Measurements from ENCODE around the gene CHST3.

Gene CHST3

DNA sequence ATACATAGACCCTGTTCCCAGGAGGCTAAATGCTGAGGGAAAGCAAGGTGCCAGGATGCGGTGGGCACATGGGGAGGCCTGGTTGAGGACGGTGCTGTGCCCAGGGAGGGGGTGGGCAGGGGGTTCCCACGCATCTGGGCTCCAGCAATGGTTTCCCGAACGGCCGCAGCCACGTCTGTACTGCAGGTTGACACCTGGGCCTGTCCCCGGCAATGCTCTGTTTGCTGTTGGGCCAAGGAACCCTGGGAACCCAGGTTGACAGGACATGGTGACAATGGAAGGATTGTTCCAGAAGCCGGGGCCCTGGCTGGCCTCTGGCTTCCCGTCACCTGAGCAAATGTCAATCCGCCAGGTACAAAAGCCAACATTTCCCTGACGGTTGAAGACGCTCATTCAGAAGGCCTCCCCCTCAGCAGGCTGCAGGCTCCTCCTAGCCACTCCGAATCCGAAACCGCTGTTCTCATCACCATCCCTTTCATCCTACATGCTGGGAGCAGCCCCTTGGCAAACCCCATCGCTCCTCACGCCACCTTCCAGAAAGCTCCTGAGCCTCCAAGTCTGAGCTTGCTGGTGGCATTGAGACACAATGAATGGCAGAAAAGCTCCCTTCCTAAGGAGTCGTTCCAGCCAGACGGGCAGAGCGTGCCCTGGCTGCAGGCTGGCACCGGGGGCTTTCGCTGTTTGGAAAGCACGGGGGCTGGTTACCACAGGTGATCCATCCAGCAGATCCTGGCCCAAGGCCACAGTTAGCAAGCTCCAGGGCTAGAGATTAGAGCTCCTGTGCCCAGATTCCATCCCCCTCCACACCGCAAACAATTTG is 92.9 kb downstream of the CHST3 start:
- H3K4me1 ChIP-seq (ENCODE audit: control insufficient read depth, insufficient read depth, low read length): no peaks in the 10 kb centered on the region
- H3K9ac ChIP-seq (ENCODE audit: low read length): no peak overlapping the region
- H3K4me3 ChIP-seq (ENCODE audit: low read length): no peak overlapping the region
- H3K27me3 ChIP-seq (ENCODE audit: control insufficient read depth, insufficient read depth, low read length): no peaks in the 10 kb centered on the region
- no peak overlapping the region for H3K27ac ChIP-seq (ENCODE audit: low read depth, low read length)
- no peaks in the 10 kb centered on the region for H3K36me3 ChIP-seq (ENCODE audit: control insufficient read depth, insufficient read depth, low read length)

GRCh38 chr10:72058347-72058898 is 94.2 kb downstream of the CHST3 start:
- Histone ChIP-seq H3K4me3 (ENCODE audit: low read length) (no peak overlapping the region), H3K4me1 (ENCODE audit: control insufficient read depth, insufficient read depth, low read length) (no peaks in the 10 kb centered on the region), H3K9ac (ENCODE audit: low read length) (no peak overlapping the region), H3K27me3 (ENCODE audit: control insufficient read depth, insufficient read depth, low read length) (no peaks in the 10 kb centered on the region), H3K36me3 (ENCODE audit: control insufficient read depth, insufficient read depth, low read length) (no peaks in the 10 kb centered on the region), H3K27ac (ENCODE audit: low read depth, low read length) (no peak overlapping the region)

- Histone ChIP-seq H3K27me3 (ENCODE audit: control insufficient read depth, insufficient read depth, low read length) (no peaks in the 10 kb centered on the region), H3K4me3 (ENCODE audit: low read length) (no peak overlapping the region), H3K36me3 (ENCODE audit: control insufficient read depth, insufficient read depth, low read length) (no peaks in the 10 kb centered on the region), H3K27ac (ENCODE audit: low read depth, low read length) (no peak overlapping the region), H3K4me1 (ENCODE audit: control insufficient read depth, insufficient read depth, low read length) (no peaks in the 10 kb centered on the region), H3K9ac (ENCODE audit: low read length) (no peak overlapping the region)
Measured at GRCh38 chr10:72058989-72059842, 95.0 kb downstream of the CHST3 start.

- Histone ChIP-seq H3K4me1 (ENCODE audit: control insufficient read depth, insufficient read depth, low read length) (no peaks in the 10 kb centered on the region), H3K4me3 (ENCODE audit: low read length) (no peak overlapping the region), H3K27ac (ENCODE audit: low read depth, low read length) (no peak overlapping the region), H3K36me3 (ENCODE audit: control insufficient read depth, insufficient read depth, low read length) (no peaks in the 10 kb centered on the region), H3K9ac (ENCODE audit: low read length) (no peak overlapping the region), H3K27me3 (ENCODE audit: control insufficient read depth, insufficient read depth, low read length) (no peaks in the 10 kb centered on the region)
Measured at GRCh38 chr10:72059843-72060822, 95.9 kb downstream of the CHST3 start.

DNA sequence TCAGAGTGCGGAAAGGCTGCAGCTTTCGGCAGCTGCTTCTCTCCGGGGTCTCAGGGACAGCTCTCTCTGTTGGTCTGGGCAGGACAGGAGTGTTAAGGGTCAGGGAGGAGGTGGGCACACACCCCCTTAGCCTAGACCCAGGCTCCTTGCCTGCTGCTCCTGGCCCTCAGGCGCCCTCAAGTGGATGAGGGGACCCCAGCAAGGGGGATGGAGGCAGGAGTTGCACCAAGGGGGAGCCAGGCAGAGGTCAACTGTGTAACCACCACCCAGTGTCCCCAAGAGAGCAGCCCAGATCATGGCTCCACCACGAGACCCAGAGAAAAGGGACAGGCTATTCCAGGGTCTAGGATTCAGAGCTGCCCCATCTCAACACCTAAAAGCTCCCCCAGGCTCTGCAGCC is 97.3 kb downstream of the CHST3 start:
- Histone ChIP-seq H3K27ac (ENCODE audit: low read depth, low read length) (no peak overlapping the region), H3K4me3 (ENCODE audit: low read length) (no peak overlapping the region), H3K9ac (ENCODE audit: low read length) (no peak overlapping the region)

GRCh38 chr10:72061930-72062329 is 97.7 kb downstream of the CHST3 start:
- no peak overlapping the region for H3K9ac ChIP-seq (ENCODE audit: low read length)
- H3K27ac ChIP-seq (ENCODE audit: low read depth, low read length): no peak overlapping the region

More for the DNA sequence above, 97.3 kb downstream of the CHST3 start:
- Histone ChIP-seq H3K4me1 (ENCODE audit: control insufficient read depth, insufficient read depth, low read length) (no peaks in the 10 kb centered on the region), H3K36me3 (ENCODE audit: control insufficient read depth, insufficient read depth, low read length) (no peaks in the 10 kb centered on the region), H3K27me3 (ENCODE audit: control insufficient read depth, insufficient read depth, low read length) (no peaks in the 10 kb centered on the region)

DNA sequence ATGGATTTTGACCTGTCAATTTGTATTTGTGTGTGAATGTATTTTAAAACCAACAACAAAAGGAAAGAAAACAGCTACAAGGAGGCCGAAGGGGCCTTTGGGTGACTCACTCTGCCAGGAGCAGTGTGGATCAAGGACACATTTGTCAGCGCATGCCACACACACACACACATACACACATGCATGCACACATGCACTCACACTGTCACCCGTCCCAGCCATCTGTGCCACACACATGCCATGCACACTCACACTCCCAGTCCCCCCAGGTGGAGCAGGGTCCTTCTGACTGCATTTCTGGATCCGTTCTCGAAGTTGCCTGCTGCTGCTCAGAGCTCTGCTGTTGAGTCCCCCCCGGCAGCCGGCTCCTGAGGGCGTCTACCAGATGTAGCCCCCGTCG is 98.2 kb downstream of the CHST3 start:
- no peaks in the 10 kb centered on the region for H3K27me3 ChIP-seq (ENCODE audit: control insufficient read depth, insufficient read depth, low read length)
- H3K4me3 ChIP-seq (ENCODE audit: low read length): no peak overlapping the region
- no peak overlapping the region for H3K9ac ChIP-seq (ENCODE audit: low read length)
- H3K36me3 ChIP-seq (ENCODE audit: control insufficient read depth, insufficient read depth, low read length): no peaks in the 10 kb centered on the region
- H3K27ac ChIP-seq (ENCODE audit: low read depth, low read length): no peak overlapping the region
- H3K4me1 ChIP-seq (ENCODE audit: control insufficient read depth, insufficient read depth, low read length): no peaks in the 10 kb centered on the region

More at GRCh38 chr10:72061930-72062329, 97.7 kb downstream of the CHST3 start:
- Histone ChIP-seq H3K27me3 (ENCODE audit: control insufficient read depth, insufficient read depth, low read length) (no peaks in the 10 kb centered on the region), H3K36me3 (ENCODE audit: control insufficient read depth, insufficient read depth, low read length) (no peaks in the 10 kb centered on the region), H3K4me1 (ENCODE audit: control insufficient read depth, insufficient read depth, low read length) (no peaks in the 10 kb centered on the region), H3K4me3 (ENCODE audit: low read length) (no peak overlapping the region)

All from rectal smooth muscle tissue (tissue), 1 donor.